ENCODE measurements around the gene MID1IP1. TPM values are rescaled to one million over a fixed set of nuclear protein-coding genes. Genes with fewer than 3 reads are reported as not detected.
A peak's percentile ranks its signal among the peaks of the same experiment; 100 is the strongest.

MID1IP1 gene, protein sequence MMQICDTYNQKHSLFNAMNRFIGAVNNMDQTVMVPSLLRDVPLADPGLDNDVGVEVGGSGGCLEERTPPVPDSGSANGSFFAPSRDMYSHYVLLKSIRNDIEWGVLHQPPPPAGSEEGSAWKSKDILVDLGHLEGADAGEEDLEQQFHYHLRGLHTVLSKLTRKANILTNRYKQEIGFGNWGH
- polyA plus RNA-seq (2012; ENCODE audit: insufficient read depth, insufficient read length, low read depth) = 282 TPM

DNA sequence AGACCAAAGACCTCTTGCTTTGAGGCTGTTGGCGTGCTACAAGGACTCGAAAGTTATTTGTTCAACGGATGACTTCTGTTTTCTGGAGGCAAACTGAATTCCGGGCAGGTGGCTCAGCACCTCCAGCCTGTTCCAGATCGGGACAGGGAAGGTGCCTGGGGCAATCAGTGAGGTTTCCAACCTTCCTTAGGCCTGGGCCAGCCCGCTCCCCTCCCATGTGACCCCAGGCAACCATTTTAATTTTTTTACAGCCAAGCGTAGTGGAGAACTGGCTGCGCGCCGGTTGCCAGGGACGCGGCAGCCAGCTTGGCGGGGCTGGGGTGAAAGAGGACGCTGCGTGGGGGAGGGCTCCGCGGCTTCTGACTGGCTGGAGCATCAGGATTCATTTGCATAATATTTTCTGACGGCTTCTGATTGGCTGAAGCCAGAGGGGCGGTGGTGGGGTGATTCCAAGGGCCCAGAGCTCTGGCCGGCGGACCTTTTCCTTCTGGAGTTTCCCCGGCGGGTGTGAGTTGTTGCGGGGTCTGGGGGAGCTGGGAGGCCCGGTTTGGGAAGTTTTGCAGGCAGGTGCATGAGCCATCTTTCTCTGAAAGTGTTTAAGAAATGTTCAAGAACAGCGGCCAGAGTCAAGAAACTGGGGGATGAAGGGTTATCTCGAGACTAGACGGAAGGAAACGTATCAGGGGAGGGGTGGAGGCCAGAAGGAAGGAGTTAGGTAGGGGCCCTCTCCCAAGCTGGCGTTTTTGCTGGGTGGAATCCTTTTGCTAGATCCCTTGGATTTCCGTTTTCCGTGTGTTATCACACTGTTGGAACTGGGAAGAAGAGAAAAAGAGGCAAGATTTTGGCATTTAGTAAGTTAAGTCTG is at the start of gene MID1IP1:
MID1IP1 (plus strand) TSS at position 479 of the 865 bp plus-strand sequence. CDS start 3,488 bp downstream, outside the sequence.
- TF ChIP-seq, protein P1, sequence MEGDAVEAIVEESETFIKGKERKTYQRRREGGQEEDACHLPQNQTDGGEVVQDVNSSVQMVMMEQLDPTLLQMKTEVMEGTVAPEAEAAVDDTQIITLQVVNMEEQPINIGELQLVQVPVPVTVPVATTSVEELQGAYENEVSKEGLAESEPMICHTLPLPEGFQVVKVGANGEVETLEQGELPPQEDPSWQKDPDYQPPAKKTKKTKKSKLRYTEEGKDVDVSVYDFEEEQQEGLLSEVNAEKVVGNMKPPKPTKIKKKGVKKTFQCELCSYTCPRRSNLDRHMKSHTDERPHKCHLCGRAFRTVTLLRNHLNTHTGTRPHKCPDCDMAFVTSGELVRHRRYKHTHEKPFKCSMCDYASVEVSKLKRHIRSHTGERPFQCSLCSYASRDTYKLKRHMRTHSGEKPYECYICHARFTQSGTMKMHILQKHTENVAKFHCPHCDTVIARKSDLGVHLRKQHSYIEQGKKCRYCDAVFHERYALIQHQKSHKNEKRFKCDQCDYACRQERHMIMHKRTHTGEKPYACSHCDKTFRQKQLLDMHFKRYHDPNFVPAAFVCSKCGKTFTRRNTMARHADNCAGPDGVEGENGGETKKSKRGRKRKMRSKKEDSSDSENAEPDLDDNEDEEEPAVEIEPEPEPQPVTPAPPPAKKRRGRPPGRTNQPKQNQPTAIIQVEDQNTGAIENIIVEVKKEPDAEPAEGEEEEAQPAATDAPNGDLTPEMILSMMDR (IDR thresholded peaks at IDR 0.05; ENCODE audit: low read depth, low read length) = no peak
- Histone ChIP-seq H3K4me1 (peaks cover 3% of the 10 kb centered on the region; the same call in 1 of the 2 replicates), H3K27me3 (no peaks in the 10 kb centered on the region), H3K4me3 (ENCODE audit: low read depth, low read length) (peak within 1 kb of the TSS; percentile 82), H3K36me3 (peaks cover 14% of the 10 kb centered on the region), H3K9me3 (no peaks in the 10 kb centered on the region)
- peak; percentile 92 for DNase-seq

DNA sequence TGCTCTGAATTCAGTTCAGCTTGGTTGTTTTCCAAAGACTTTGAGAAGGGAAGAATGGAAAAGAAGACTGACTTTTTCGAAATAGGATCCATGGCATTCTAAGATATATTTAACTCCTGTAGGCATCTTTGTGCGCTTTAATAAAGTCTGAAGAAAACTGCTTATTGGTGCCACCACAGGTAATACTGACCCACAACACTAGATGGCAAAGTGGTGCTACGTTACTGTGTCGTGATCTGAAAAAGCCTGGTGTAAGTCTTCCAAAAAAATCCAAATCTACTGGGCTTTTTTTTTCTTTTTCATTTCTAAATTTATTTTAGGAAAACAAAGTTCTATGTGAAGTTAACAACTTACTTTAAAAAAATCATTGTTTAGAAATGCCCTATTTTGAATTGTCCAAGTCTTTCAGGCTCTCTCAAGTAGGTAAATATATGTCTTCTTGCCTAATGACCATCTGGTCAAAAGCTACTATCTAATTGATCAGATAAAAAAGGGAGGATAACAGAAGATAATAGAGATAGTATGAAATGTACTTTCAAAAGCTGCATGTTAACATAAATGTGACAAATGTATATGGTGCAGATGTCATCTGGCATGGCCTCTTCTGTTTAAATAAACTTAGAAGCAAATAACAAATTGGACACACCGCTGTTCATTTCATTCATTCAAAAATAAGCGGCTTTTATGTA is 47.0 kb upstream of the MID1IP1 start:
- H3K4me1 ChIP-seq = peaks cover 5% of the 10 kb centered on the region; the same call in 1 of the 2 replicates
- no peaks in the 10 kb centered on the region for H3K9me3 ChIP-seq
- H3K27me3 ChIP-seq = no peaks in the 10 kb centered on the region
- H3K36me3 ChIP-seq = no peaks in the 10 kb centered on the region
- TF ChIP-seq, protein P1 (IDR thresholded peaks at IDR 0.05; ENCODE audit: low read depth, low read length) = peak; percentile 72
- peak; percentile 31 for DNase-seq
- H3K4me3 ChIP-seq (ENCODE audit: low read depth, low read length) = no peak overlapping the region

DNA sequence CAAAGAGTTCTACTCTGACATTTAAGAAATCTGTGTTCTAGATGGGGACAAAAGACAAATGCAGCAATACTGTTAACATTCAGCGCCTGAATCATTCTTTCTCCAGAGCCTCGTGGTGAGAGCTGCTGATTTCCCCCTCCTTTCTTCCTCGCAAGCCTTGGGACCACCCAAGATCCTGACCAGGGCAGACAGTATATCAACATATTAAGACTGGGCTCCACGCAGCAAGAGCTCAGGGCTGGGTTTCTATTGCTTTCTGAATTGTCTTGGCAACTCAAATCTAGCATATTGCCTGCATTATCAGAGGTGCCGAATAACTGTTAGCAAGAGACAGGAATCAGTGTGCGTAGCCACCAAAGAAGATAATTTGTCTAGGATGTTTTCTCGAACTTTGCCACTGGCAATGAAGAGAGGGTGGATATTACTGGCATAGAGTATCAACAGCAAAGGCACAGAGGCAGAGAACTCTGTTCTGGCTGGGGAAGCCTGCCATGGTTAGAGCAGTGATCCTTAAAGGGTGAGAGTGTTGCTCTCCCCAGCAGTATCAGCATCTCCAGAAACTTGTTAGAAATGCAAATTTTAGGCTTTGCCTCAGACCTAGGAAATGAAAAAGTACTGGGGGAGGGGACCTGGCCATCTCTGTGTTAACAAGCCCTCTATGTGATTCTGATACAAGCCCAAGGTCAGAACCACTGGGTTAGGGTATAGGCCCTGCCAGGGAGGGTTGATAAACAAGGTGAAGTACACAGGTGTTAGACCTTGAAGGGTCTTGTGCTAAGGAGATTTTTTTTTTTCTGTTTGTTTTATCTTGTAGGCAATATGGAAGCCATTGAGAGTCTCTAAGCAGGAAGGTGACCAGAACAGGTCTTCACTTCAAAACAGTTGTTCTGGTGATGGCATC is 46.2 kb upstream of the MID1IP1 start:
- Histone ChIP-seq H3K4me3 (ENCODE audit: low read depth, low read length) (no peak overlapping the region), H3K27me3 (no peaks in the 10 kb centered on the region), H3K4me1 (peaks cover 5% of the 10 kb centered on the region; the same call in 1 of the 2 replicates), H3K36me3 (no peaks in the 10 kb centered on the region), H3K9me3 (no peaks in the 10 kb centered on the region)
- no peak for DNase-seq
- TF ChIP-seq, protein P1 (IDR thresholded peaks at IDR 0.05; ENCODE audit: low read depth, low read length) = no peak

DNA sequence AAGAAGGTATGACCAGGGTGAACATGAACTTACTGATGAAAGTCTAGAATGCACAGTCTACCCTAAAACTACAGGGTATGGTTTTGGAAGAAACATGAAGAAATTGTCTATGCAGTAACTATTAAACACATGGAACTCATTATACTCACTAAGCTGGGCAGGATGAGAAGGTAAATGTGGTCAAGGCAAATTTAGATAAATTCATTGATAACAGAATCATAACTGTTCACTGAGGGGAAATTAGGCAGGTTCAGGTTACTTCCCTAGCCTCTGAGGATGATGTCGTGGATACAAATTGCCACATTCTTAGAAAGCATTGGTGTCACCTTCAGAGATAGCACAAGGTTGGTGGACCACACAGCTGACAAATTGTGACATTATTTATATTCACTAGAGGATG is 40.4 kb upstream of the MID1IP1 start:
- TF ChIP-seq, protein P1 (IDR thresholded peaks at IDR 0.05; ENCODE audit: low read depth, low read length) = no peak
- DNase-seq = no peak
- no peaks in the 10 kb centered on the region for H3K4me1 ChIP-seq

DNA sequence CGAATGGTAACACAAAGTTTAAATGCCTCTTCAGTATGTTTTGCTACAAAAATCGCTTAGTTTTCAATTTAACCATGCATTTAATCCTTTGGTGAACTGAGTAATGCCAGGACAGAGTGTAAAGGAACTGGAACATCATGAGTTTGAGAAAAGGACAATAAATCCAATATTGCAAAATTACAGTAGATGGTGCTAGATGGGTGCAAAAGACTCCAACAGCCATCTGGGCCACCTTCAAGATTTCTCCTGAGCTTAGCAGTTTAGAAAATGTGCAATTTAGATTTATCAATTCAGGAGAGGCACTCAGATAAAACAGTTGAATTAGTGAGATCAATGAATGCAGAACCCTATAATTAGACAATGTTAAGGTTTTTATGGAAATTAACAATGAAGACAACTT is 33.2 kb upstream of the MID1IP1 start:
- no peak overlapping the region for H3K4me3 ChIP-seq (ENCODE audit: low read depth, low read length)
- no peak for DNase-seq
- TF ChIP-seq, protein P1 (IDR thresholded peaks at IDR 0.05; ENCODE audit: low read depth, low read length) = peak; percentile 49
- no peaks in the 10 kb centered on the region for H3K9me3 ChIP-seq
- no peaks in the 10 kb centered on the region for H3K36me3 ChIP-seq
- H3K4me1 ChIP-seq = peaks cover 6% of the 10 kb centered on the region; the same call in 1 of the 2 replicates
- no peaks in the 10 kb centered on the region for H3K27me3 ChIP-seq

More for the DNA sequence above, 40.4 kb upstream of the MID1IP1 start:
- no peaks in the 10 kb centered on the region for H3K36me3 ChIP-seq
- H3K9me3 ChIP-seq = no peaks in the 10 kb centered on the region
- H3K4me3 ChIP-seq (ENCODE audit: low read depth, low read length) = no peak overlapping the region
- H3K27me3 ChIP-seq = no peaks in the 10 kb centered on the region
